K562 (cell line): ENCODE results near the gene FAM131C. TPM values are rescaled to one million over a fixed set of nuclear protein-coding genes. Genes with fewer than 3 reads are reported as not detected.

ENCODE experiments used
- ATAC-seq: fragments of 200-7000 bp; cut with Tn5 transposase; 3 replicates; pipeline ENCODE4 v1.9.1; 2020; ENCODE audit warnings: moderate library complexity
- BruUV-seq: library from RNA; stranded (reverse); fragments of 400-500 nt; replicated peaks from 2 replicates; lab custom pipeline; 2021; lab: Mats Ljungman, UMichigan
- CTCF ChIA-PET: fragments of 300-600 bp; formaldehyde crosslinking; extraction: SDS; loops from one replicate; lab custom pipeline; 2021; ENCODE audit warnings: low intra/inter-chr PET ratio; lab: Yijun Ruan, JAX
- POLR2A ChIA-PET: fragments of 300-600, 350-650 bp; sonication (Branson Sonifier 250); formaldehyde crosslinking; extraction: SDS; loops from one replicate; lab custom pipeline; 2021; ENCODE audit warnings: antibody characterized with exemption, inconsistent platforms; lab: Yijun Ruan, JAX
- DNase-seq, 4 experiments: peaks; one replicate each; pipeline versions ENCODE4 v3.0.0 to v3.0.0-alpha.2; 2011 to 2018; ENCODE audit warnings: low spot score in 3 of 4, mixed read lengths in 3 of 4; ENCODE audit errors: extremely low read depth in 1 of 4
- FAIRE-seq: peaks from 2 replicates; lab custom pipeline; 2011; peaks lifted over from hg19 to GRCh38; lab: Jason Lieb, UNC
- H2AFZ ChIP-seq: 2 replicates; pipeline ENCODE4 v1.6.0; 2011; ENCODE audit warnings: low read depth, low read length, control low read depth, inconsistent platforms
- H3K27ac ChIP-seq: fragments of 200-600 bp; 3 replicates; pipeline ENCODE4 v1.8.0; 2011; ENCODE audit warnings: low read depth, mild to moderate bottlenecking, control low read depth, inconsistent platforms, low read length, moderate library complexity, mixed read lengths; ENCODE audit errors: extremely low read depth
- H3K27me3 ChIP-seq, 2 experiments: fragments of 300-600 bp in 1 of 2; 2 replicates in 1 of 2; 3 replicates in 1 of 2; pipeline versions ENCODE4 v1.6.0 to v1.8.0; 2011; ENCODE audit warnings: inconsistent platforms in 2 of 2, low read length in 2 of 2, mild to moderate bottlenecking in 1 of 2, mixed read lengths in 1 of 2, moderate library complexity in 1 of 2; ENCODE audit not compliant: control insufficient read depth in 2 of 2, insufficient read depth in 2 of 2
- H3K36me3 ChIP-seq: fragments of 300-600 bp; 3 replicates; pipeline ENCODE4 v1.8.0; 2011; ENCODE audit warnings: mild to moderate bottlenecking, low read length, inconsistent platforms; ENCODE audit not compliant: control insufficient read depth, insufficient read depth
- H3K4me1 ChIP-seq, 2 experiments: fragments of 200-600 bp in 1 of 2; replicated peaks in 1 of 2; 2 replicates in 1 of 2; 3 replicates in 1 of 2; pipeline versions ENCODE4 v1.5.1 to v1.8.0; 2011; ENCODE audit warnings: inconsistent platforms in 2 of 2, low read length in 2 of 2, mild to moderate bottlenecking in 1 of 2, mixed read lengths in 1 of 2, moderate library complexity in 1 of 2; ENCODE audit not compliant: control insufficient read depth in 2 of 2, insufficient read depth in 2 of 2
- H3K4me2 ChIP-seq: 2 replicates; pipeline ENCODE4 v1.6.1; 2011; ENCODE audit warnings: low read length, control low read depth, inconsistent platforms, mixed read lengths; ENCODE audit not compliant: insufficient read depth
- H3K4me3 ChIP-seq: fragments of 200-600 bp; sonication (generic), shearing (Covaris generic); 2 replicates; pipeline ENCODE4 v1.5.1; 2016; ENCODE audit warnings: control low read depth, inconsistent platforms
- H3K79me2 ChIP-seq: fragments of 200-600 bp; 3 replicates; pipeline ENCODE4 v1.8.0; 2011; ENCODE audit warnings: low read length, inconsistent platforms; ENCODE audit not compliant: control insufficient read depth, insufficient read depth
- H3K9ac ChIP-seq, 2 experiments: 2 replicates each; pipeline versions ENCODE4 v1.6.0 to v1.6.1; 2011; ENCODE audit warnings: low read depth in 2 of 2, low read length in 2 of 2, control low read depth in 1 of 2, inconsistent platforms in 1 of 2, mild to moderate bottlenecking in 1 of 2, mixed read lengths in 1 of 2; ENCODE audit not compliant: insufficient read depth in 1 of 2
- H3K9me1 ChIP-seq: one replicate; pipeline ENCODE4 v1.6.0; 2011; ENCODE audit warnings: inconsistent platforms, mild to moderate bottlenecking, low read length, moderate library complexity; ENCODE audit not compliant: control insufficient read depth, insufficient read depth
- H3K9me3 ChIP-seq: replicated peaks from 2 replicates; pipeline ENCODE4 v1.5.1; 2011; ENCODE audit warnings: low read depth, low read length, inconsistent platforms; ENCODE audit not compliant: control insufficient read depth, insufficient read depth
- H4K20me1 ChIP-seq: replicated peaks from 2 replicates; pipeline ENCODE4 v1.6.1; 2011; ENCODE audit warnings: low read length, inconsistent platforms, mixed read lengths; ENCODE audit not compliant: control insufficient read depth, insufficient read depth
- BHLHE40 ChIP-seq: IDR thresholded peaks from 2 replicates; pipeline ENCODE4 v1.6.1; 2011; ENCODE audit warnings: low read length, improper control_type of control experiment
- CBX1 ChIP-seq: sonication (generic); IDR thresholded peaks from 2 replicates; pipeline ENCODE4 v1.6.1; 2016; ENCODE audit warnings: antibody characterized with exemption, low read depth, mild to moderate bottlenecking
- CREB1 ChIP-seq, 2 experiments: sonication (generic) in 1 of 2; formaldehyde crosslinking in 1 of 2; IDR thresholded peaks; 2 replicates each; pipeline versions ENCODE4 v1.6.1 to v1.8.0; 2012 to 2022; ENCODE audit warnings: inconsistent platforms in 1 of 2, mild to moderate bottlenecking in 1 of 2, missing genetic modification reagents in 1 of 2, moderate library complexity in 1 of 2
- CTCF ChIP-seq, 3 experiments: IDR thresholded peaks in 2 of 3; conservative IDR thresholded peaks in 1 of 3; 2 replicates each; pipeline ENCODE4 v1.5.1; 2011 to 2012; ENCODE audit warnings: low read length in 3 of 3, mild to moderate bottlenecking in 3 of 3, control low read depth in 2 of 3, improper control_type of control experiment in 1 of 3, inconsistent platforms in 1 of 3, low read depth in 1 of 3, mixed read lengths in 1 of 3, moderate library complexity in 1 of 3; ENCODE audit not compliant: insufficient read depth in 2 of 3
- ESRRA ChIP-seq: fragments of 450-650 bp; IDR thresholded peaks from 2 replicates; pipeline ENCODE4 v1.6.1; 2014; ENCODE audit warnings: low read depth, mild to moderate bottlenecking, moderate library complexity, borderline replicate concordance
- FOS ChIP-seq: IDR thresholded peaks from 3 replicates; pipeline ENCODE4 v1.6.1; 2011; ENCODE audit not compliant: insufficient read length; ENCODE audit errors: extremely low read depth
- HMGN3 ChIP-seq: IDR thresholded peaks from 2 replicates; pipeline ENCODE4 v1.6.1; 2011; ENCODE audit warnings: borderline replicate concordance, low read depth, mild to moderate bottlenecking, mixed read lengths, low read length; ENCODE audit not compliant: insufficient read length; ENCODE audit errors: extremely low read depth
- ILF3 ChIP-seq: fragments of 450-650 bp; IDR thresholded peaks from 2 replicates; pipeline ENCODE4 v1.6.1; 2018; ENCODE audit warnings: antibody characterized with exemption, mild to moderate bottlenecking, moderate library complexity, borderline replicate concordance
- PCBP1 ChIP-seq: fragments of 200-400 bp; formaldehyde crosslinking; IDR thresholded peaks from 2 replicates; pipeline ENCODE4 v1.6.1; 2018; ENCODE audit warnings: mild to moderate bottlenecking, low read depth, low read length; ENCODE audit not compliant: poor library complexity, severe bottlenecking
- POLR2G ChIP-seq: fragments of 200-400 bp; formaldehyde crosslinking; IDR thresholded peaks from 2 replicates; pipeline ENCODE4 v1.6.1; 2017; ENCODE audit warnings: low read depth, mild to moderate bottlenecking, antibody characterized with exemption, low read length, moderate library complexity
- SAFB ChIP-seq: fragments of 200-400 bp; formaldehyde crosslinking; IDR thresholded peaks from 2 replicates; pipeline ENCODE4 v1.6.1; 2017; ENCODE audit warnings: low read depth, low read length, borderline replicate concordance
- U2AF1 ChIP-seq: fragments of 200-400 bp; formaldehyde crosslinking; optimal IDR thresholded peaks from 2 replicates; pipeline ENCODE3; 2017; ENCODE audit warnings: mild to moderate bottlenecking, low read depth, low read length, moderate library complexity
- ZBTB7A ChIP-seq: IDR thresholded peaks from 2 replicates; pipeline ENCODE4 v1.6.1; 2011; ENCODE audit warnings: low read depth, mild to moderate bottlenecking, low read length, moderate library complexity, borderline replicate concordance; ENCODE audit not compliant: control insufficient read depth
- WGBS: fragments of 100-300 bp; shearing (Covaris generic); methylation state at CpG from one replicate; pipeline ENCODE4 v1.1.6; 2016; ENCODE audit warnings: low coverage, mixed read lengths; ENCODE audit not compliant: insufficient coverage; ENCODE audit errors: missing lambda C conversion rate; 5-methylcytosine and 5-hydroxymethylcytosine counted together
- in situ Hi-C: fragments of 300-500 bp; cut with MboI; formaldehyde crosslinking; loops from 4 replicates; pipeline ENCODE4 v1.15.0; 2018; ENCODE audit warnings: inconsistent platforms, mixed read lengths
- intact Hi-C: fragments of 100-400 bp; cut with micrococcal nuclease; formaldehyde crosslinking; loops from 2 replicates; pipeline ENCODE4 v1.14.2; 2022
- polyA plus RNA-seq, 8 experiments: library from polyadenylated mRNA; depleted of rRNA in 4 of 8; stranded (reverse) in 5 of 8; unstranded in 3 of 8; fragments of >200 nt; fragmentation: Nextera tagmentation in 2 of 8; fragmentation: Illumina TruSeq in 1 of 8; extraction: Ambion mirVana in 2 of 8; extraction: Trizol in 1 of 8; gene quantifications; 2 replicates each; pipeline versions ENCODE4 v1.2.1 to v1.2.3, GENCODE V29; 2011 to 2014; ENCODE audit warnings: inconsistent platforms in 1 of 8, missing spikeins in 1 of 8
- total RNA-seq, 7 experiments: library from RNA; depleted of rRNA in 6 of 7; stranded (reverse); fragments of >200 nt in 6 of 7; fragmentation: Illumina TruSeq in 2 of 7; extraction: Trizol in 2 of 7; gene quantifications; 2 replicates each; pipeline versions ENCODE4 v1.2.1 to v1.2.3, GENCODE V29; 2011 to 2021; ENCODE audit warnings: low replicate concordance in 1 of 7
- TF ChIP-seq, protein P1 (sequence below): sonication (generic); formaldehyde crosslinking; IDR thresholded peaks from 2 replicates; pipeline ENCODE4 v1.8.0; 2022; ENCODE audit warnings: mild to moderate bottlenecking, missing genetic modification reagents
- TF ChIP-seq, protein P2 (sequence below), 2 experiments: IDR thresholded peaks; 2 replicates each; pipeline ENCODE4 v1.6.1; 2011; ENCODE audit warnings: borderline replicate concordance in 1 of 2, control low read depth in 1 of 2, low read depth in 1 of 2, low read length in 1 of 2, mild to moderate bottlenecking in 1 of 2, mixed read lengths in 1 of 2, moderate library complexity in 1 of 2; ENCODE audit not compliant: insufficient read depth in 1 of 2, insufficient read length in 1 of 2, poor library complexity in 1 of 2, severe bottlenecking in 1 of 2; ENCODE audit errors: extremely low read depth in 1 of 2

FAM131C gene
- total and polyA plus RNA-seq, 9 of the 15 experiments (the other 6 are each of a cell fraction or from before 2014, with no cell fraction given), result 0.10 to 0.29 (median 0.16) TPM; not detected in 6

DNA sequence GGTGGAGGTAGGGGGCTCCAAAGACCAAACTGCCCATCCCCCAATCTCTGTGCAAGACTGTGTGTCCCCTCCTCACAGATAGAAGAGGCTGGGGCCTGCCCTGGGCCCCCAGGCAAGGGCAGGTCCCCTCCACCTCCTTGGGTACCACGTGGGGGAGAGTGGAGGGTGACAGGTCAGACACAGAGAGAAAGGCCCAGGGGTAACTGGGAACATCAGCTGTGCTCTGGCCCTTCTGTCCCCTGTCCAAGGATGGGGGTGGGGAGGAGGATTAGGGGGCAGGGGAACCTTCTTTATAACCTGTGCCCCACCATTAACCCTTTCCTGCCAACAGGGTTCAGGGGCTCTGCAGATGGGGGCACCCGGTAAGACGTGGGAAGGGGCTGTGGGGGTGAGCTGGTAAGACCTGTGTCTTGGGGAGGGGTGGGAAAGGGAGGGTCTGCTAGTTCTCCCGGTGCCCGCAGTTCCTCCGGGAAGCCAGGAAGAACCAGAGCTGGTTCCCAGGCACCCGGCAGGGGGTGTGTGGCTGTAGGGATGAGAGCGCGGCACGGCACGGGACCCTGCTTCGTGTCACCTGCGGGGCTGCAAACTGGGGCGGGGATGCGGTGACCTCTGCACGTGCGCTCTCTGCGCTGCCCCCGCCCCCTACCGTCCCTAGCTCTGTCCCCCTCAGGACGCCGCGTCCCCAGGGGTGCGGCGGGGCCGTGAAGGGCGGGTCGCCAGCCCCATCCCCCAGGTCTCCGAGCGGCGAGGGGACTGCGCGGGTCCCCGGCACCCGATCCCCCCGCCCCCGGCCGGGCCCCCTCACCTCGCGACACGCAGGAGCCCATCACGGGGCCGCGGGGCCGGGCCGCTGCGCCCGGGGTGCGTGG, 601 bp downstream of the FAM131C start:
- Histone ChIP-seq H2AFZ (peak overlapping the region; percentile 82), H3K4me2 (peak overlapping the region; percentile 65; the same call in 1 of the 2 replicates), H4K20me1 (no peaks in the 10 kb centered on the region), H3K9me3 (no peaks in the 10 kb centered on the region), H3K9ac (peak overlapping the region; percentile 23 to 38; a peak in 3 of 4 replicates), H3K27ac (no peak overlapping the region), H3K36me3 (no peaks in the 10 kb centered on the region), H3K4me3 (peak overlapping the region; percentile 41), H3K4me1 (peaks cover 15 to 36% of the 10 kb centered on the region in 2 experiments; a peak in 4 of 5 replicates), H3K79me2 (no peaks in the 10 kb centered on the region), H3K9me1 (no peaks in the 10 kb centered on the region), H3K27me3 (peaks cover 6 to 28% of the 10 kb centered on the region in 2 experiments)
- peak; percentile 37 for ATAC-seq
- BruUV-seq, result no TSS peak
- intact Hi-C loops, result loop anchor here (5.0 kb wide), 1 partner anchor 66 kb away; no protein-coding TSS in a partner anchor
- in situ Hi-C loops, result no loop called here
- ChIA-PET CTCF (interaction anchor here (1.2 to 1.7 kb wide), 3 partner anchors 64 to 172 kb away, joined by 3 to 10 read pairs (median 3); no protein-coding TSS in a partner anchor), POLR2A (interaction anchor here (0.6 to 1.6 kb wide), 5 partner anchors 8 to 290 kb away, joined by 3 to 4 read pairs (median 4); no protein-coding TSS in a partner anchor)
- no peak for FAIRE-seq
- WGBS, result 5% methylated on average over 19 of the region's 49 CpGs
- peak in 2 of 4 experiments; percentile 80 for DNase-seq
- no peak for TF ChIP-seq ESRRA
- TF ChIP-seq FOS, result no peak
- TF ChIP-seq PCBP1, result peak; percentile 78
- peak in 1 of 3 experiments; percentile 7; a peak in 1 of 6 replicates for TF ChIP-seq CTCF (IDR thresholded peaks at IDR 0.05 in 2 of 3, conservative IDR thresholded peaks at IDR 0.05 in 1 of 3; ENCODE audit: insufficient read depth in 2 of 3, low read depth in 1 of 3, low read length in 3 of 3)
- TF ChIP-seq BHLHE40, result peak; percentile 96
- peak; percentile 12 for TF ChIP-seq HMGN3
- peak; percentile 72 for TF ChIP-seq POLR2G
- TF ChIP-seq, protein P1, sequence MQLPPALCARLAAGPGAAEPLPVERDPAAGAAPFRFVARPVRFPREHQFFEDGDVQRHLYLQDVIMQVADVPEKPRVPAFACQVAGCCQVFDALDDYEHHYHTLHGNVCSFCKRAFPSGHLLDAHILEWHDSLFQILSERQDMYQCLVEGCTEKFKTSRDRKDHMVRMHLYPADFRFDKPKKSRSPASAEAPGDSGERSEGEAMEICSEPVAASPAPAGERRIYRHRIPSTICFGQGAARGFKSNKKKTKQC, result no peak
- TF ChIP-seq CBX1, result 0 out of 2 replicates have a peak, but pooled peaks have one; percentile 9
- 0 out of 2 replicates have a peak, but pooled peaks have one; percentile 9 for TF ChIP-seq CREB1 (IDR thresholded peaks at IDR 0.05)
- no peak for TF ChIP-seq CREB1 (CRISPR knock-in tag; IDR thresholded peaks at IDR 0.05)
- TF ChIP-seq SAFB, result 0 out of 2 replicates have a peak, but pooled peaks have one; percentile 37
- TF ChIP-seq, protein P2, sequence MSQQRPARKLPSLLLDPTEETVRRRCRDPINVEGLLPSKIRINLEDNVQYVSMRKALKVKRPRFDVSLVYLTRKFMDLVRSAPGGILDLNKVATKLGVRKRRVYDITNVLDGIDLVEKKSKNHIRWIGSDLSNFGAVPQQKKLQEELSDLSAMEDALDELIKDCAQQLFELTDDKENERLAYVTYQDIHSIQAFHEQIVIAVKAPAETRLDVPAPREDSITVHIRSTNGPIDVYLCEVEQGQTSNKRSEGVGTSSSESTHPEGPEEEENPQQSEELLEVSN (IDR thresholded peaks at IDR 0.05; ENCODE audit: borderline replicate concordance in 1 of 2, extremely low read depth in 1 of 2, insufficient read depth in 1 of 2, insufficient read length in 1 of 2, low read depth in 1 of 2, low read length in 1 of 2, poor library complexity in 1 of 2, severe bottlenecking in 1 of 2), result peak in 1 of 2 experiments; percentile 68
- TF ChIP-seq ZBTB7A, result 0 out of 2 replicates have a peak, but pooled peaks have one; percentile 33
- no peak for TF ChIP-seq U2AF1
- TF ChIP-seq ILF3, result no peak
